ENCODE results near the gene BCL2L13.

Gene BCL2L13, protein sequence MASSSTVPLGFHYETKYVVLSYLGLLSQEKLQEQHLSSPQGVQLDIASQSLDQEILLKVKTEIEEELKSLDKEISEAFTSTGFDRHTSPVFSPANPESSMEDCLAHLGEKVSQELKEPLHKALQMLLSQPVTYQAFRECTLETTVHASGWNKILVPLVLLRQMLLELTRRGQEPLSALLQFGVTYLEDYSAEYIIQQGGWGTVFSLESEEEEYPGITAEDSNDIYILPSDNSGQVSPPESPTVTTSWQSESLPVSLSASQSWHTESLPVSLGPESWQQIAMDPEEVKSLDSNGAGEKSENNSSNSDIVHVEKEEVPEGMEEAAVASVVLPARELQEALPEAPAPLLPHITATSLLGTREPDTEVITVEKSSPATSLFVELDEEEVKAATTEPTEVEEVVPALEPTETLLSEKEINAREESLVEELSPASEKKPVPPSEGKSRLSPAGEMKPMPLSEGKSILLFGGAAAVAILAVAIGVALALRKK

DNA sequence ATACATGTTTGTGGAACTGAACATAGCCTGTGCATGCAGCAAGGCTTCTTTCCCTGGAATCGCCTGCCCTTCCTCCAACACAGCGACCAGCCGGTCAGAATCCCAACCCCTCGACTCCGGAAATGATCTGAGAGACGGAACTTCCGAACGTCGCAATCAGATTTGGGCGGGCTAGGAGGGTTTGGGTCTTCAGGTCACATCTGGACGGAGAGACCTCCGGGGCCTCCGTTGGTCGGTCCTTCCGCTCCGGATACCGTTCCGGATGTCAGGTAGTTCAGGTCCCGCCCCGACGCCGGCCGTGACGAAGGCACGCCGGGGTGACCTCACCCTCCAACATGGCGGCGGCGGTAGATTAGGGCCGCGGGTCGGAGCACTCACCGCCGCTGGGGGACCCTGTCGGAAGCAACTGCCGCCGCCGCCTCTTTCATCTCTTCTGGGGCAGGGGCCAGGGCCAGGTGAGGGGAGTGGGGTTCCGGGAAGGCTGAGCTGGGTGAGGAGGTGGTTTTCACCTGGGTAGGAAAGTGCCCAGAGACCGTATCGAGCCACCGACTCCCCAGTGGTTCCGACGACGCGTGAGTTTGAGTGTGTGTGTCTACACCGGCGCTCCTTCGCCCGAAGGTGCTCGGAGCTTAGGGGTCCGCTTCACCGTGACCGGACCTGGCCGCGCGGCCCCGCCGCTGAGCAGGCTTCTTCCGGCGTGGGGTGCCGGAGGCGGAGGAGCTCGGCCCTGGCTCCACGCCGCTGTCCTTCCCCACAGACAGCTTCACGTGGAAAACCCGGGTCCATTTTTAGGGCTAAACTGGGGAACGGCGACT, at the start of gene BCL2L13:
TSS of gene BCL2L13 (plus strand) at position 326 of the 815 bp plus-strand sequence. CDS start 16,955 bp downstream, outside the sequence.
- peak within 1 kb of the TSS; percentile 100 for H3K4me3 Mint-ChIP-seq
- peak within 1 kb of the TSS; percentile 100 for H3K27ac Mint-ChIP-seq
- peaks cover 31% of the 10 kb centered on the region for H3K4me1 Mint-ChIP-seq (ENCODE audit: low read depth)
- peaks cover 22% of the 10 kb centered on the region for H3K36me3 Mint-ChIP-seq (ENCODE audit: low read depth)
- no peaks in the 10 kb centered on the region for H3K27me3 Mint-ChIP-seq
- H3K9me3 Mint-ChIP-seq = no peaks in the 10 kb centered on the region

DNA sequence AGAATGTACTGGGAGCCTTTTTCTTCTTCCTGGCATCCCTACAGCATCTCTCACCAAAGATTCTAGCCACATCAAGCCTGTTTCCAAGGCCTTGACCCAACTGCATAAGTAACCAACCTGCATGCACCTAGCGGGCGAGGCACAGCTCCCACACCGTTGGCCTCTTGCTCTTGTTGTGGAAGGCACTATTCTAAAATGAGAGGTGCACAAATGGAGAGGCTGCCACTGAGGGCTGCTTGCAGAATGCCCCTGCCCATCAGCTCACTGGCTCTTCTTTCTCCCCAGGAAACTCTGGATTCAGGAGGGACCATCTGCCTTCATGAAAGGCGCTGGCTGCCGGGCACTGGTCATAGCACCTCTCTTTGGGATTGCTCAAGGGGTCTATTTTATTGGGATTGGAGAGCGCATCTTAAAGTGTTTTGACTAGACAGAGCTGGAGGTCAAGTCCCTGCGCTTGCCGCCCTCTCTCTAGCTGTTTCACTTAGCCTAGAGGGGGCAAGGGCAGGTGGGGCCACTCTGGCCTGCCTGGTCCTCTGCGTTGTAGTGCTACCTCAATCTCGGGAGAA, 48.7 kb upstream of the BCL2L13 start:
- no peaks in the 10 kb centered on the region for H3K27me3 Mint-ChIP-seq
- H3K27ac Mint-ChIP-seq = no peak overlapping the region

DNA sequence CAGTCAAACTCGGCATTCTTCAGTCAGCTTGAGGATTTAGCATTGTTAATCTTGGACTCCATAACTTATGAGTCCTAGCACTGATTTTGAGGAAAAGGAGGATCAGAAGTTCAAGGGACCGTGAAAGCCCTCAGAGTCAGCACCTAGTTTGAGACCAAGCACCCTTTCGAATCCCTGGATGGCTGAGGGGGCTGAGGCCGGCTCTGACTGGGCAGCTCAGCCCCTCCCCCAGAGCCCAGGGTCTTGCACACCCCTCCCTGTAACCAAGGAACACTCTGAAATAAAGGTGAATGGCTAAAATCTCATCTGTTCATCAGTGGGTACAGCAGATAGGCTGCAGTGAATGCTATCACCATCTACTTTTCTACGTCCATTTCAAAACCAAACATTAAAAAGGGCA, 48.0 kb upstream of the BCL2L13 start:
- no peak overlapping the region for H3K4me3 Mint-ChIP-seq
- H3K27ac Mint-ChIP-seq = no peak overlapping the region
- peaks cover 10% of the 10 kb centered on the region for H3K4me1 Mint-ChIP-seq (ENCODE audit: low read depth)
- no peaks in the 10 kb centered on the region for H3K9me3 Mint-ChIP-seq
- H3K27me3 Mint-ChIP-seq = no peaks in the 10 kb centered on the region
- peaks cover 46% of the 10 kb centered on the region for H3K36me3 Mint-ChIP-seq (ENCODE audit: low read depth)

More for the DNA sequence above, 48.7 kb upstream of the BCL2L13 start:
- Mint-ChIP-seq H3K4me1 (ENCODE audit: low read depth) (peaks cover 5% of the 10 kb centered on the region), H3K4me3 (no peak overlapping the region), H3K9me3 (no peaks in the 10 kb centered on the region), H3K36me3 (ENCODE audit: low read depth) (peaks cover 39% of the 10 kb centered on the region)

DNA sequence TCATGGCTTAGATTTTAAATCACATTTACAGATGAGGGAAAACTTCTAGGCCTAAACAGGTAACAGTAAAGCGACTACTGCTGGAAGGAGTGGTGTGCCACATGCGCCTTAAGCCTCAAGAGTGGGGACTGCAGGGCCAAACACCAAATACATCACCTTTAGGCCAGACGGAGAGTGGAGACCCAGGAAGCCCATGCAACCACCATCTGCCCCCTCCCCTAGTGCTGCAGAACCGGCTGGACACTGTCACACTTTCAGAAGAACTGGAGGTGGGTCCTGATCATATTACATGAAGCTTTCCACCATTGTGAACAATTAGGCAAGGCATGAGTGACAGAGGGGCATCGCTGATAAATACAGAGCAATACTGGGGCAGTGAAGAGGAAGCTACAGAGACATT, 46.4 kb upstream of the BCL2L13 start:
- Mint-ChIP-seq H3K4me1 (ENCODE audit: low read depth) (peaks cover 10% of the 10 kb centered on the region), H3K36me3 (ENCODE audit: low read depth) (peaks cover 57% of the 10 kb centered on the region), H3K27ac (no peak overlapping the region), H3K27me3 (no peaks in the 10 kb centered on the region), H3K9me3 (no peaks in the 10 kb centered on the region), H3K4me3 (no peak overlapping the region)

DNA sequence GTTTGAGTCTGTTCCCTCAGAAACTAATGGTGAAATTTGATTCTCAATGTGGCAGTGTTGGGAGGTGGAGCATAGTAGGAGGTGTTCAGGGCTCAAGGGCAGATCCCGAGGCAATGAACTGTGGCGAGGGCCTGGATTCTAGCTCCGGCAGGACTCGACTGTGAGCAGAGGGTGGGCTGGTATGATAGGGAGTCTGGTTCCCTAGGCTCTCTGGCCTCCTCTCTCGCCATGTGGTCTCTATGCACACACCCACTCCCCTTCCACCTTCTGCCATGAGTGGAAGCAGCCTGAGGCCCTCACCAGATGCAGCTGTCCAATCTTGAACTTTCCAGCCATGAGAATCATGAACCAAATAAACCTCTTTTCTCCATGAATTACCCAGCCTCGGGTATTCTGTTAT, 42.3 kb upstream of the BCL2L13 start:
- H3K4me1 Mint-ChIP-seq (ENCODE audit: low read depth) = peaks cover 10% of the 10 kb centered on the region
- H3K27me3 Mint-ChIP-seq = no peaks in the 10 kb centered on the region
- no peaks in the 10 kb centered on the region for H3K9me3 Mint-ChIP-seq
- H3K27ac Mint-ChIP-seq = no peak overlapping the region
- peaks cover 72% of the 10 kb centered on the region for H3K36me3 Mint-ChIP-seq (ENCODE audit: low read depth)
- H3K4me3 Mint-ChIP-seq = no peak overlapping the region

DNA sequence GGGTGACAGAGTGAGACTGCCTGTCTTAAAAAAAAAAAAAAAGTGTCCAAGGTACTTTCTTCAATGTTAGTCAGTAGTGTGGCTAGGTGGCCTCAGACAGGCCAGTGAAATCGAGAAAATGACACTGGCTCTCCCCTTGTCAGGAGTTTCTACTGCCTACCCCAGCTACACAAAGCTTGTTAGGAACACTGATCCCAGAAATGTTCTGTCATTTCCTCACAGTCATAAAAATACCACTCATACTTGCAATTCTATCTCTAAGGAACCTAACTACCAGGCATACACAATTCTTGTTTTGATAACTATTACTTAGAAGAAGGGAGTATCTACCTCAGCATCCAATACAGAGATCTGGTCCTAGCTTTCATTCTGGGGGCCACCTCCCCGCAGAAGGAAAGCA, 41.3 kb upstream of the BCL2L13 start:
- peaks cover 65% of the 10 kb centered on the region for H3K36me3 Mint-ChIP-seq (ENCODE audit: low read depth)
- no peaks in the 10 kb centered on the region for H3K27me3 Mint-ChIP-seq
- no peaks in the 10 kb centered on the region for H3K9me3 Mint-ChIP-seq
- H3K4me1 Mint-ChIP-seq (ENCODE audit: low read depth) = peaks cover 10% of the 10 kb centered on the region
- no peak overlapping the region for H3K4me3 Mint-ChIP-seq
- no peak overlapping the region for H3K27ac Mint-ChIP-seq

DNA sequence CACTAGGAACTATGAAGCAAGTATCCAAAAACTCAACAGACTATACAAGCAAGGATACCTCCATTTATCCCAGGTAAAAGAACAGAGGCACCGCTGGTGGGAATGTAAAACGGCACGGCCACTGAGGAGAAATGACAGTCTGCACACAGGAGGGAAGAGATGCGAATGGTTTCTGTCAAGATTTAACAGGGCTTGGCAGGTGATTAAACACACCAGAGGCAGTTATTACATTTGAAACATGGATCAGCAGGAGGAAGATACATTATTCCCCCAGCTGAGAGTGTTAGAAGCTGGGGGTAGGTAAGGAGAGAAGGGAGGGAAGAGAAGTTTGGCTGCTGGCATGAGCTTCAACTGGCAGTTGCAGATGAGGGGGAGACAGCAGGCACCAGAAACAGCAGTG, 40.2 kb upstream of the BCL2L13 start:
- no peaks in the 10 kb centered on the region for H3K9me3 Mint-ChIP-seq
- peaks cover 10% of the 10 kb centered on the region for H3K4me1 Mint-ChIP-seq (ENCODE audit: low read depth)
- H3K4me3 Mint-ChIP-seq = no peak overlapping the region
- no peak overlapping the region for H3K27ac Mint-ChIP-seq
- H3K36me3 Mint-ChIP-seq (ENCODE audit: low read depth) = peaks cover 57% of the 10 kb centered on the region
- H3K27me3 Mint-ChIP-seq = no peaks in the 10 kb centered on the region

DNA sequence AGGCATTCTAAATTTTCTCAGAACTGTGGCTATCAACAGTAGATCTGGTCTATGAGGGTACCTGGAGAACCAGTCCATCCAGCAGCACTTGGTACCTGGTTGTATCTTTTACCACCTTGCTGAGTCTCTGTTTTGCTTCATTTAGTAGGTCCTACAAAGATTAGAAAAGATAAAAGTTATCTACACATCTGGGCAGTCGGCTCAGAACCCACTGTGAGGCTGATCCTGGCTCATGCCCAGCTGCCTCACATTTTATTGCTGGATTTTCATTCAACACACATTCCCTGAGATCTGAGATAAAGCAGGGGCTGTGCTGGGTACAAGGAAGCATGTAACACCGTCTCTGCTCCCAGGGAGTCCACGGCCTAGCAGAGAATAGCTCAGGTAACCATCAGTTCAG, 37.5 kb upstream of the BCL2L13 start:
- no peaks in the 10 kb centered on the region for H3K4me1 Mint-ChIP-seq (ENCODE audit: low read depth)
- H3K27me3 Mint-ChIP-seq = no peaks in the 10 kb centered on the region
- no peak overlapping the region for H3K4me3 Mint-ChIP-seq
- H3K36me3 Mint-ChIP-seq (ENCODE audit: low read depth) = peaks cover 35% of the 10 kb centered on the region
- H3K27ac Mint-ChIP-seq = no peak overlapping the region
- H3K9me3 Mint-ChIP-seq = no peaks in the 10 kb centered on the region

DNA sequence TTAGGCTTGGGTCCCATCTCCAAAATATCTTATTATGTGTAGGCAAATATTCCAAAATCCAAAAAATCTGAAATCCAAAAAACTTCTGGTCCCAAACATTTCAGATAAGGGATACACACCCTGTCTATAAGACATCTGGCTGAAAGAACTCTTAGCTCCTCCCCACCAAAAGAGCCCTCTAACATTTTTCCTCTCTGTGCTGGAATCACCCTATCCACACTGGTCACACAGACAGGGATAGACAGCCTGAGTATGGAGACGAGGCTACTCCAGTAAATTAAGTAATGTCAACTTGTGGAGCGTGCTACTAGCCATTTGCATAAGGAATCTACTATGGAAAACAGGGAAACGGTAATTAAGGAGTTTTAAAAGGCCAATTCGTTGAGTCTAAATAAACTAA, 34.9 kb upstream of the BCL2L13 start:
- peaks cover 14% of the 10 kb centered on the region for H3K36me3 Mint-ChIP-seq (ENCODE audit: low read depth)

DNA sequence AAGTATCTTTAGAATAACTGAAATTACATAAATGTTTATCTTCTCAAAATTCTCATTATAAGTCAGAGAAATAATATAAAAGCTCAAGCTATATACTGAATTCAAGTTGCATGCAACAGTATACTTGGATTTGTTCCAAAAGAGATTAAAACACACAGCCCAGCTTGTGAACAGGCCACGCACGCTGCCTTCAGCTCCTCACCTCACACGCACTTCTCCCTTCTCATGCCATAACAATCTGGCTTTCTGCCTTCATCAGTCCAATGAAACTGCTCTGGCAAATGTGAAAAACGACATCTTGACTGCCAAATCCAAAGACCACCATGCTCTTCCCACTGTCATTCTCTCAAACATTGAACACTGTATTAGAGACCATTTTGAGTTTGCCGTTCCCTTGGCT, 32.1 kb upstream of the BCL2L13 start:
- Mint-ChIP-seq H3K4me3 (no peak overlapping the region), H3K27me3 (no peaks in the 10 kb centered on the region), H3K4me1 (ENCODE audit: low read depth) (no peaks in the 10 kb centered on the region), H3K36me3 (ENCODE audit: low read depth) (peaks cover 10% of the 10 kb centered on the region), H3K27ac (no peak overlapping the region), H3K9me3 (no peaks in the 10 kb centered on the region)

More for the DNA sequence above, 34.9 kb upstream of the BCL2L13 start:
- Mint-ChIP-seq H3K4me3 (no peak overlapping the region), H3K4me1 (ENCODE audit: low read depth) (no peaks in the 10 kb centered on the region), H3K27ac (no peak overlapping the region), H3K27me3 (no peaks in the 10 kb centered on the region), H3K9me3 (no peaks in the 10 kb centered on the region)

DNA sequence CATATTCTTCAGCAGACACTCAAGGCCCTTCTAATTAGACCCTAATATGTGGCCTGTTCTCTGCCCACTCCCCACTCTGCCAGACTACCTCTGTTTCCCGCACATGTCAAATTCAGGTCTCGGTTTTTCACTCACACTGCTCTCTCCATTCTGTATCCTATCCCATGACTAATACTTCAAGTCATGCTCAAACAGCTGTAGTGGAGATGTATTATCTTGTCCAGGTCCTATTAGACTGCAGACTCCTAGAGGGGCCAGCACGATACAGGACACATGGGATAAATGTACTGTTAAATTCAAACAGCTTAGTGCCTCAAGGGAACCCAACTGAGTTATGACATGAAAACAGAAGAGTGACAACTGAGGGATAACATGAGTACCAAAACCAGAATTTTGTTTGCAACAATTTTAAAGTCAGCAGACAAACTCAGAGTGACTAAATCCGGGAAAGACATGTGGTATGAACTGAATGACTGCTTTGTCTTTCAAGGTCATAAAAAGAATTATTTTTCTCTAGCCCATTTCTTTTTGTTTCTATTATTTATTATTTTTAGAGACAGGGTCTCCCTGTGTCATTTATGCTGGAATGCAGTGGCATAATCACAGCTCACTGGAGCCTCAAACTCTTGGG, 30.6 kb upstream of the BCL2L13 start:
- H3K36me3 Mint-ChIP-seq (ENCODE audit: low read depth) = peaks cover 24% of the 10 kb centered on the region
- H3K9me3 Mint-ChIP-seq = no peaks in the 10 kb centered on the region
- H3K27ac Mint-ChIP-seq = no peak overlapping the region
- H3K4me3 Mint-ChIP-seq = no peak overlapping the region
- no peaks in the 10 kb centered on the region for H3K4me1 Mint-ChIP-seq (ENCODE audit: low read depth)
- H3K27me3 Mint-ChIP-seq = no peaks in the 10 kb centered on the region

DNA sequence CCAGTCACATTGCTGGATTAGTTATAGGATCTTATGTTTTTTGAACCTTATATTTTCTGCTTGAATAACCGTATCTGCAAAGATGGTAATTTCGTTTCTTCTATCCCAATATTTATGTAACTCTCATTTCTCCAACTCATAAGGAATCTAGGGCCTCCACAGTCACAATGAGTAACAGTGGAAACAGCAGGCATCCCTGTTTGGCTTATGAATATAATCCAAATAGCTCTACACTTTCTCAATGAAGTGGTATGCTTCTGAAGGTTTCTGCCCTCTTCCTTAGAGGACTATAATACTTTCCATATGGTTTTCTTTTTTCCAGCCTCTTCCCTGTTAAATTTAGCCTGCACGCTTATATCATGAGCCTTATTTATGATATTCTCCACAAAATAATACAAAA, 26.5 kb upstream of the BCL2L13 start:
- Mint-ChIP-seq H3K36me3 (ENCODE audit: low read depth) (peaks cover 30% of the 10 kb centered on the region), H3K4me1 (ENCODE audit: low read depth) (no peaks in the 10 kb centered on the region), H3K27me3 (no peaks in the 10 kb centered on the region), H3K27ac (no peak overlapping the region), H3K9me3 (no peaks in the 10 kb centered on the region), H3K4me3 (no peak overlapping the region)

DNA sequence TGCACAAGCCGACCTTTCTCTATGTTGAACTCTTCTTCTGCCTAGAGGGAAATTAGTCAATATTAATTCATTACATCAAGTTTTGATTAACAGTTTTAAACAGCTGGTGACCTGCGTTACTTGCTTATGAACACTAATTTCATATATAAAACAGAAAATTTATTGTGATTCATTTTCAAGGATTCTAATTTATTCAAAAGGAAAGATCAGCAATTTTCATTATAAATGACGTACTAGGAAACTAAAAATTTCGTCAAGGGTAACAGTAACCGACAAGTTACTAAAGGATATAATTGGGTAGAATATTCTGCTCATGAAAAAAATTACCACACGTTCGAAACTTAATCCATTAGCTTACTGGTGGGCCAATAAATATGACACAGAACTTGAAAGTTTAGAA, 25.3 kb upstream of the BCL2L13 start:
- H3K27me3 Mint-ChIP-seq = no peaks in the 10 kb centered on the region
- no peaks in the 10 kb centered on the region for H3K9me3 Mint-ChIP-seq
- H3K4me3 Mint-ChIP-seq = no peak overlapping the region
- peaks cover 40% of the 10 kb centered on the region for H3K36me3 Mint-ChIP-seq (ENCODE audit: low read depth)
- H3K27ac Mint-ChIP-seq = no peak overlapping the region
- H3K4me1 Mint-ChIP-seq (ENCODE audit: low read depth) = no peaks in the 10 kb centered on the region

DNA sequence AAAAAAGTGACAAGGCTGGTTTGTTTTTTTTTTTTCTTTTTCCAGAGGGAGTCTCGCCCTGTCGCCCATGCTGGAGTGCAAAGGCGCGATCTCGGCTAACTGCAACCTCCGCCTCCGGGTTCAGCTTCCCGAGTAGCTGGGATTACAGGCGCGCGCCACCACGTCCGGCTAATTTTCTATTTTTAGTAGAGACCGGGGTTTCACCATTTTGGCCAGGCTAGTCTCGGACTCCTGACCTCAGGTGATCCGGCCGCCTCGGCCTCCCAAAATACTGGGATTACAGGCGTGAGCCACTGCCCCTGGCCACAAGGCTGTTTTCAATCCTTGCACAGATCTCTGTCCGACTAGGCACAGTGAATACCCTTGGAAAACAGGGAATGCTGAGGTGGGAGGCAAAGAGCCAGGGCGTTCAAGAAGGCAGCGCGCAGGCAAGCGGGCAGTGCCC, 10.6 kb upstream of the BCL2L13 start:
- H3K27me3 Mint-ChIP-seq = no peaks in the 10 kb centered on the region
- peaks cover 19% of the 10 kb centered on the region for H3K36me3 Mint-ChIP-seq (ENCODE audit: low read depth)
- peak overlapping the region; percentile 100 for H3K4me3 Mint-ChIP-seq
- H3K4me1 Mint-ChIP-seq (ENCODE audit: low read depth) = peaks cover 41% of the 10 kb centered on the region
- no peaks in the 10 kb centered on the region for H3K9me3 Mint-ChIP-seq
- H3K27ac Mint-ChIP-seq = peak overlapping the region; percentile 99
